ENCODE data around the gene P2RX1. TPM values are rescaled to one million over a fixed set of nuclear protein-coding genes. Genes with fewer than 3 reads are reported as not detected.

P2RX1 gene
- not detected in 2 replicates for total RNA-seq (2014; rRNA removed; shearing (Covaris generic))
- not detected in 2 replicates for polyA plus RNA-seq (2015; cell fraction: cytosol; rRNA removed)
- polyA plus RNA-seq (2015; cell fraction: nucleus; rRNA removed), result not detected in 2 replicates

DNA sequence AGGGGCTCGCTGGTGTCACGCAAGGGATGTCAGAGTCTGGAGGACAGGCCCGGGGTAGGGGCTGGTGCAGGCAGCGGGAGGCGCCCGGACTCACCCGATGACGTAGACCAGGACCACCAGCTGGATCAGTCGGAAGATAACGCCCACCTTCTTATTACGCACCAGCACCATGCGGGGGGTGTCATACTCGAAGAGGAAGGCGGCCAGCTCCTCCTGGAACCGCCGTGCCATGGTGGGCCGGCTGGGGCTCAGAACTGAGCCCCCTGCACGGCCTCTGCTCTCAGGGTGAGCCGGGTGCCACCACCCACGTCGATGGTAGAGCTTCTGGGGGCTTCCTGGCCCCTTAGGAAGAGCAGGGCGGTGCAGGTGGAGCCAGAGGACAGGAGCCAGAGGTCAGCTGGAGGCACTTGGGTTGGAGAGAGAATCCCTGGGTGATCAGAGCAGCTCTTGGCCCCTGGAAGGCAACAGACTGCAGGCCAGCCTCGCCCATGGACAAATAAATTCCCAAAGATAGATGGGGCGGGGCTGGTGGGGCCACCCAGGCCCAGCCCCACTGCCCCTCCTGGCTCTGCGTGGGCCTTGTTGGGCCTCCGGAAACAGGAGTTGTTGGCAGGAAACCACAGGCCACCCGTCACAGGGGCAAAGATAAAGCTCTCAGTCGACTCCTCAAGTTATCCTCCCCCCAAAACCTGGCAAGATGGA lies at the start of gene P2RX1:
P2RX1 (minus strand) TSS at position 471 of the 702 bp plus-strand sequence; CDS start at position 231, 240 bp downstream.
- in situ Hi-C loops (cut with HindIII; ENCODE audit: low pct_unique_long_range_greater_than_20kb, low sequenced_read_pairs), result no loop called here
- no peak for DNase-seq (ENCODE audit: low read depth, low spot score)

DNA sequence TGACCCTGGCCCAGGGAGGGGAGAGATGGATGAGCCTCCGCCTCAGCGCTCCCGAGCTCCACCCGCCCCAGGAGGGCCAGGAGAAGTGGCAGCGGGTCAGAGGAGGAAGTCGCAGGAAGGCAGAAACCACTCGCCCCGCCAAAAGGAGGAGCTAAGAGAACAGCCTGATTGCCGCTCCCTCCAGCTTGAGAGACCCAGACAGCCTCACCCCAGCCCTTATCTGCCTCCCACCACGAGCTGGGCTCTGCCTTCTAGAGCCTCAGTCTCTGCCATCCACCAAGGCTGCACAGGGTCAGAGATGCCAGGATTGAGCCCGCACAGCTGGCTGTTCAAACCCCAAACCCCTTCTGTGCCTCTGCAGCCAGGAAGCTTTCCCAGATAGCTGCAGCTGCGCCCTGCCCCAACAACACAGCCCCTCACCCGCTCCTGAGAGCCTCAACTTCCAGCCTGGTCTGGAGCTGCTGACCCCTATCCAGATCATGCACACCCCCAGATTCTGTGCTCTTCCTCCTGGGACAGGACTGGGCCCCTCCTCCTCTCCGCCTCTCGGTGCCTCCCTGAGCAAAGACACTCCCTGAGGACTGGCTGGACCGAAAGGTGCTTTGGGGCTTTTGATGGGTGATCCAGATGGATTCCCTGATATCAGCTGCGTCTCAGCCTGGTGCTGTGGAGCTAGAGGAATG lies 49.0 kb upstream of the P2RX1 start:
- DNase-seq (ENCODE audit: low read depth, low spot score), result peak; percentile 66
- in situ Hi-C loops (cut with HindIII; ENCODE audit: low pct_unique_long_range_greater_than_20kb, low sequenced_read_pairs), result no loop called here

DNA sequence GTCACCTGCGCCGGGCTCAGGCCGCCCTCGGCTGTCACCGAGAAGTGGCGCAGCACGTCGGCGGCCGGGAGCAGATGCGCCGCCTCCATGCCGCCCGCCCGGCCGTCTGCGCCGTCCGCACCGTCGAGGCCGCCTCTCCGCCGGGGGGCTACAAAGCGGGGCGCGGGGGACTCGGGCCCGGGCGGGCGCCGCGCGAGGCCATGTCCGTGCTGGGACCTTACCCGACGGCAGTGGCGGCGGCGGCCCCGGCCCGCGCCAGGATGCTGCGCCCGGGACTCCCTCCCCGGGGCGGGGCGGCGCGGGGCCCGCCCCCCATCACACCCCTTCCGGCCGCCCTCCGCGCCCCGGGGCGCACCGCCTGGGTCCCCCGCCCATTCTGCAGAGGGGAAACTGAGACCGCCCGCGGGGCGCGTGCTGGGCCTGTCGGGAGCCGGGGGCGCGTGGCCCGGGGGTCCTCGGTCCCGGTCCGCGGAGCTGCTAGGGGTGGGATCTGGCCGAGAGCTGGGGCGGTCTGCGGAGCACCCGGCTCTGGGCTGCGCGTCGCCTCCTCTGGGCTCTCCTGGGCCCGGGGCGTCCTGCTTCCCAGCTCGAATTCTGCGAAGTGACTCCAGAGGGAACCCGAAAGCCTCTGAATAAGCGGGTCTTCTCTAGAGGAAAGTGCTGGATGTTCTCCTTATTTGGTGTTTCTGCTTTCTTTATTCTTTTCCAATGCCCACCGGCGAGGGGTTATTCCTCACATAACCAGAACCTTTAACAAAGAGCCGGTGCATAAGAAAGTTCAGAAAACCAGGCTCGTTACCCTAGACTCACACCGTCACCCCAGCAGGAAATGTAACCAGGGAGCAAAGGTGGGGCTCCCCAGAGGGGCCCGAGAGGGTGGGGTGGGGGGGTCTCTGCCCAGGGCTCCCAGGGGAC lies 48.2 kb upstream of the P2RX1 start, which contains the start of gene ATP2A3:
ATP2A3 (minus strand) TSS at position 235 of the 915 bp plus-strand sequence; CDS start at position 89, 146 bp downstream.
- no peak for DNase-seq (ENCODE audit: low read depth, low spot score)
- in situ Hi-C loops (cut with HindIII; ENCODE audit: low pct_unique_long_range_greater_than_20kb, low sequenced_read_pairs), result no loop called here

DNA sequence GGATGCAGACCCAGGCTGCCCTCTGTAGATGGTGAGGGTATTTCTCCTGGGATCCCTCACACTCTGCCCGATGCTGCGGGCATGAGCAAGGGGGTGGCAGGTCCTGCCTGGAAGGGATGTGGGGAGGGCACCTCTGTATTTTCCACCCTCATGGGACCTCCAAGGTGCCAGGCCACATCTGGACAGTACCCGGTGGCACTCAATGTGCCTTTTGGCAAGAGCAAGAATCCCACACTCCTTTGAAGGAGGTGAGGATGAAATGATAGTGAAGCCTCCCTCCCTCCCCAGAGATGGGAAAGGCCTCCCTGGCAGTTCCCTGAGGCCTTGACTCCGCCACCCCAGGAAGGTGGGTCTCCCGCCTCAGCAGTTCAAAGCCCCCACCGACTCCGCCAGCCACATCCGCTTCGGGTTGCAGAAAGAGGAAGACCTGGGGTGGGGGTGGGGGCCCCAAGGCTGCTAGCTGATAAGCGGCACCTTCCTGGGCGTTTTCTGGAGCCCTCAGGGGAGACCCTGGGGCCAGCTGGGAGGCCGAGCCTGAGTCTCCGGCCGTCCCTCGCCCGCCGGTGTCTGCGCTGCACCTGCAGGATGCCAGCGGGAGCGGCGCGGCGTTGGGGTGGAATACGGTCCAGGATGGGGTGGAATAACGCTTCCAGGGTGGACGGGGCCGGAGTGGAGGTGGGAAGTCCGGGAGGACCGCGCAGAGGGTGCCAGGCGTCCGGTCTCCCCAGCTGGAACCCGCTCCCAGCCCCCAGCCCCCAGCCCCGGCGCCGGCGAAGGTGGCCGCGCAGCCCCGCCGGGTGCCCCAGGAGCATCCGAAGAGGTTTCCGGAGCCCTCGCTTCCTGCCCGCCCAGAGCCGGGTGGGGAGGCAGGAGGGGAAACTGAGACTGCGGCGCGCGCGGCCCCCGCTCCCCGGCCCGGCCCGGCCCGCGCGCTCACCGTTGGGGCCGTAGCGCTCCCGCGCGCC lies 47.3 kb upstream of the P2RX1 start:
- no peak for DNase-seq (ENCODE audit: low read depth, low spot score)
- in situ Hi-C loops (cut with HindIII; ENCODE audit: low pct_unique_long_range_greater_than_20kb, low sequenced_read_pairs), result no loop called here

DNA sequence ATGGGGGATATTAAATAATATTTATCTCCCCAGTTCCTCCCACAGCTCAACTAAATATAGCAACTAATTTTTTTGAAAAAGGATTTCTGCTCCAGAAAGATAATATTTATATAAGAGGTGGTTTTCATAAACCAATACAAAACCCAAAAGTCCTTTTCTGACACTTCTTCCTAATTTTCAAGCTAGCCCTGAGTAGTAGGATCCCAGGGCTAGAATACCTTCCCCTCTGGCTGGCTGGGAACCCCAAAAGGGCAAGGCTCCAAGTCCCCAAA lies 46.6 kb upstream of the P2RX1 start:
- in situ Hi-C loops (cut with HindIII; ENCODE audit: low pct_unique_long_range_greater_than_20kb, low sequenced_read_pairs), result no loop called here
- DNase-seq (ENCODE audit: low read depth, low spot score), result no peak

DNA sequence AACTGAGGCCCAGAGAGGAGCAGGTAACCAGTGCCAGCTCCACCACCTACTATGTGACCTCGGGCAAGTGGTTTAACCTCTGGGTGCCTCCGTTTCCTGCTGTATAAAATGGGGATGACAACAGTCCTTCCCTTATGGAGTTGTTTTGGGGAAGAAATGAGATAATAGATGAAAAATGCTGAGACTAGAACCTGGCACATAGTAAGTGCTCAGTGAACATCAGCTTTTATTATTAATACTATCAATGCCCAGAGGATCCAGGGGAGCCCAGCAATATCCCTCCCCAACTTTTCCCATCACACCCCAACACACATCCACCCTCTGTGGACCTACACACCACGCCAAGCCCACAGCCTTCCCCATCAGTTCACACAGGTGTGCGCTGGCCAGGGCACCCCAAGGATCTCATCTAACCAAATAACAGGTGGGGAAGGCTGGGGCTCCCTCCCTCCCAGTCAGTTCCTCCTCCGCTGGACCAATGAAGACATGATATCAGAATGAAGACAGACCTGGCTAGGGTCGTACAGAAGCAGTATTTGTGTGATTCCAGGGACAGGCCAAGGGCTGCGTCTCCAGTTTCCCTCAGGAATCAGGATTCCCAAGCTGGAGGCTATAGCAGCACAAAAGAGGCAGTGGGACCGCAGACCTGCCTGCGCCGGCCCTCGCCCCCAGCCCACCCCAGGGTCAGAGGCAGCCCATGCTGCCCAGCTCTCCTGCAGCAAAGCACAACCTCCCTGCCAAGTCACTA lies 46.1 kb upstream of the P2RX1 start:
- in situ Hi-C loops (cut with HindIII; ENCODE audit: low pct_unique_long_range_greater_than_20kb, low sequenced_read_pairs), result no loop called here
- DNase-seq (ENCODE audit: low read depth, low spot score), result no peak

GRCh38 chr17:3961564-3962047 lies 45.3 kb upstream of the P2RX1 start:
- no peak for DNase-seq (ENCODE audit: low read depth, low spot score)
- in situ Hi-C loops (cut with HindIII; ENCODE audit: low pct_unique_long_range_greater_than_20kb, low sequenced_read_pairs), result no loop called here

- in situ Hi-C loops (cut with HindIII; ENCODE audit: low pct_unique_long_range_greater_than_20kb, low sequenced_read_pairs), result no loop called here
- DNase-seq (ENCODE audit: low read depth, low spot score), result peak; percentile 56
Observed at GRCh38 chr17:3960764-3961163, 44.5 kb upstream of the P2RX1 start.

DNA sequence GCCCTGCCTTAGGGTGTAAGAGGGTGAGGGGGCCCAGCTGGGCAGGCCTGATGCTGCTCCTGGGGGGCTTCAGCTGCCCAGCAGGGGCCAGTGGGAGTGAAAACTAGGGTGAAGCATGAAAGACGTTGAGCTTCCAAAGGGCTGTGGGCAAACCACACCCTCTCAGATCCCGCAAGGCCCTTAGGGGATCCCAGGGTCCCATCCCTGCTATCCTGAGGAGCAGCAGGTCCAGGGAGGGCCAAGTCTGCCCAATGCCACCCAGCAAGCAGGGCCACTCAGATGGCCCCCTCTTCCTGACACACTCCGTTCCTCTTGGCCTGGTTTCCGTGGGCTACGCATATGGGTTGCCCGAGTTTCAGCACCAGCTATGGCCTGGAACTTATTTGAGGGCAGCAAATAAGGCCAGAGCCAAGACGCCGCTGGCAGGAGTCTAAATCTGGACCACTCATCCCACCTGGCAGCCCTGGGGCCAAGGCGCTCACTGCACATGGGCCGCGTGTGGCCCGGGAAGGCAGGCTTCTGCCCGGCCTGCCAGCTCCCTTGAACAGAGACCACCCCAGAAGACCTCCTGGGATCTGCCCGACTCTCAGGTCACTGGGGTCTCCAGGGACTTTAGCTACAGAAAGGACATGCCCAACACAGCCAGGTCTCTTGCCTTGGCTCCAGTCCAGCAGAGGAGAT lies 43.8 kb upstream of the P2RX1 start:
- in situ Hi-C loops (cut with HindIII; ENCODE audit: low pct_unique_long_range_greater_than_20kb, low sequenced_read_pairs), result no loop called here
- DNase-seq (ENCODE audit: low read depth, low spot score), result no peak

GRCh38 chr17:3959295-3959899 lies 43.1 kb upstream of the P2RX1 start:
- in situ Hi-C loops (cut with HindIII; ENCODE audit: low pct_unique_long_range_greater_than_20kb, low sequenced_read_pairs), result no loop called here
- no peak for DNase-seq (ENCODE audit: low read depth, low spot score)

DNA sequence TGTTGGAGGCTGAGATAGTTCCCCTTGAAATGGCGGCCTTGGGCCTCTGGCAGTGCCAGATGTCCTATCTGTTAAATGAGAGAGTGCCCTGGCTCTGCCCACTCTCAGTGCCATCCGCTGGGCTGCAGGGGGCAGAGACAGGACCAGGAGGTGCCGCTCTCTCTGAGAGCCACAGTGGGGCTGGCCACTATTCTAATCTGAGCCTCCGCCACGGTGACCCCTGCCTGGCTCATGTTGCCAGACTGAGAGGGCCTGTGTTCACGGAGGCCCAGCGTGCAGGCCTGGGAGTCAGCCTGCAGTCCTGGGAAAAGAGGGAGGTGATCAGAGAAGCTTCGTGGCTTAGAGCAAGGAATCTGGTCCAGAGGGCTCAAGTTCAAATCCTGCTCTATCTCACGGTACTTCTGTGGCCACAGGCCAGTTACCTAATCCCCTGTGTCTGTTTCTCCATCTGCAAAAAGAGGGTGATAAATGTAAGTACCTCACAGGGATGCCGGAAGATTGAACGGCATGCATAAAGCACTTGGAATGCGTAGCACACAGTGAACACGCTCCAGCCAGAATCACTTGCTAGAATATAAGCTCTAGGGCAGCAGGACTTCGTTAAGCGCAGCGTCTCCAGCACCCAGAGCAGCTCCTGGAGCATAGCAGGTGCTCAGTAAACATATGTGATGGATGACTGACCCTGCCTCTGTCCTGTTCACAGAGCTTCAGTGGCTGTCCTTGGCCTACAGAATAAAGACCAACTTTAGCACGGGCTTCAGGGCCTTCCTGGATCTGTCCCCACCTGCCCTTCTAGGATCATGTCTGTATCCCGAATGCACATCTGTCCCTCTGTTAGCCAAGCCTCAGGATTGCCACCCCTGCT lies 41.7 kb upstream of the P2RX1 start:
- in situ Hi-C loops (cut with HindIII; ENCODE audit: low pct_unique_long_range_greater_than_20kb, low sequenced_read_pairs), result no loop called here
- no peak for DNase-seq (ENCODE audit: low read depth, low spot score)

DNA sequence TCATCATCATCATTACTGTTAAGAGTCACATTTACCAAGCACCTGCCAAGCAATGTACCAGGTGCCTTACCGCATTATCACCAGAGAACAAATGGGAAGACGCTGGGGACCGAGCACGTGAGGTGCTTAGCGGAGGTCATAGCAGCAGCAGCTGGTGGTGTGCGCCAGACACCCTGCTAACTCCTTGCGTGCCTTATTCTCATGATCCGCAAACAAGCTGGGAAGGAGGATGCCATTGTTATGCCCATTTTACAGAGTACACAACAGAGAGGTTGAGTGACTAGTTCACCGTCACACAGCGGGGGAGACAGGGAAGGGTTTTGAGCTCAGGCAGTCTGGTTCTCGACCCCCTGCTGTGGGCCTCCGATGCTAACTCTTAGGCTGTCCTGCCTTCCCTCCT lies 40.7 kb upstream of the P2RX1 start:
- in situ Hi-C loops (cut with HindIII; ENCODE audit: low pct_unique_long_range_greater_than_20kb, low sequenced_read_pairs), result no loop called here
- DNase-seq (ENCODE audit: low read depth, low spot score), result no peak

GRCh38 chr17:3956327-3956957 lies 40.2 kb upstream of the P2RX1 start:
- in situ Hi-C loops (cut with HindIII; ENCODE audit: low pct_unique_long_range_greater_than_20kb, low sequenced_read_pairs), result no loop called here
- no peak for DNase-seq (ENCODE audit: low read depth, low spot score)

- in situ Hi-C loops (cut with HindIII; ENCODE audit: low pct_unique_long_range_greater_than_20kb, low sequenced_read_pairs), result no loop called here
- no peak for DNase-seq (ENCODE audit: low read depth, low spot score)
Observed at GRCh38 chr17:3955673-3955988, 39.4 kb upstream of the P2RX1 start.

All from SK-MEL-5 (cell line).